OCI-LY7 (cell line): Measurements from ENCODE around the gene GNAT2.

Source experiments
- EZH2phosphoT487 ChIP-seq: fragments of 200-600 bp; sonication (generic); IDR thresholded peaks from 2 replicates; pipeline ENCODE4 v1.6.1; 2018; ENCODE audit warnings: low read depth, borderline replicate concordance, mild to moderate bottlenecking, mixed run types, antibody characterized with exemption, low read length, moderate library complexity, mixed read lengths
- TF ChIP-seq, protein P1 (sequence below): fragments of 200-600 bp; sonication (generic); conservative IDR thresholded peaks from 2 replicates; pipeline ENCODE4 v1.5.1; 2014; ENCODE audit warnings: mild to moderate bottlenecking, antibody characterized with exemption, low read length, moderate library complexity, mixed read lengths

DNA sequence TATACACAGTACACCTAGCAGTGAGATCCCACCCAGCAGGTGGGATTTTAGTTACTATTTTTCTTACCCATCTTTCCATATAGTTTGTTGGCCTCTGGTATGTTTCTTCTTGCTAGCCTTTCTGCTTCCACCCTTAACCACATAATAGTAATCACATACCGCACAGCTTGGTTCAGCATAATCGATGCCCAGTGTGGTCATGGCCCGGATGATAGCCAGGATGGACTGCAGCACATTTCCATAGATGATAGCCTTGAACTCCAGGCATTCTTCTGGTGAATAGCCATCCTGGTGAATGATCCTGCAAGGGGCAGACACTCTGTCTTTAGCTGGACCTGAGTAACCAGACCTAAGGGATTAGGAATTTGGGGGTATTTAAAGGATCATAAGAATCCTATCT lies 9.5 kb downstream of the GNAT2 start:
- TF ChIP-seq, protein P1, sequence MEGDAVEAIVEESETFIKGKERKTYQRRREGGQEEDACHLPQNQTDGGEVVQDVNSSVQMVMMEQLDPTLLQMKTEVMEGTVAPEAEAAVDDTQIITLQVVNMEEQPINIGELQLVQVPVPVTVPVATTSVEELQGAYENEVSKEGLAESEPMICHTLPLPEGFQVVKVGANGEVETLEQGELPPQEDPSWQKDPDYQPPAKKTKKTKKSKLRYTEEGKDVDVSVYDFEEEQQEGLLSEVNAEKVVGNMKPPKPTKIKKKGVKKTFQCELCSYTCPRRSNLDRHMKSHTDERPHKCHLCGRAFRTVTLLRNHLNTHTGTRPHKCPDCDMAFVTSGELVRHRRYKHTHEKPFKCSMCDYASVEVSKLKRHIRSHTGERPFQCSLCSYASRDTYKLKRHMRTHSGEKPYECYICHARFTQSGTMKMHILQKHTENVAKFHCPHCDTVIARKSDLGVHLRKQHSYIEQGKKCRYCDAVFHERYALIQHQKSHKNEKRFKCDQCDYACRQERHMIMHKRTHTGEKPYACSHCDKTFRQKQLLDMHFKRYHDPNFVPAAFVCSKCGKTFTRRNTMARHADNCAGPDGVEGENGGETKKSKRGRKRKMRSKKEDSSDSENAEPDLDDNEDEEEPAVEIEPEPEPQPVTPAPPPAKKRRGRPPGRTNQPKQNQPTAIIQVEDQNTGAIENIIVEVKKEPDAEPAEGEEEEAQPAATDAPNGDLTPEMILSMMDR = no peak
- no peak for TF ChIP-seq EZH2phosphoT487
